ENCODE results near the gene SPA17. TPM values are rescaled to one million over a fixed set of nuclear protein-coding genes. Genes with fewer than 3 reads are reported as not detected.

Gene SPA17
- total and polyA plus RNA-seq, 2 of the 8 experiments (the other 6 are each of a cell fraction or from before 2014, with no cell fraction given) = 3.7 to 5.2 TPM

DNA sequence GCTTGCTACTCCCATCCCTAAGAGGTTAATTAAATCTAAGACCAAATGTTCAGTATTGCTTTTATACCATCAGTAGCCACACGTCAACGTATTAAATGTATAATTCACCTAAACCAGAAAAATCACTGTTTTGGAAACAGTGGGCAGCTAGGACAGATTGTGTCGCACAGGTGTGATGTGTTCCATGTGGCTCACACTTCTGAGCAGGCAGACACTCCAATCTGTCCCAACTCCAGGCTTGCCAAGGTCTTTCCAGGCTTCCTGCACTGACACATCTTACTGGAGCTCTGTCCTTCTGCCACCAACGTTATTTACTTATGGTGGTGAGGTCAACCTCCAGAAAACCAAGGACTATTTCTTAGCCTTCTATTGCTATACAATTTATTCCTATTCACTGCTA lies 11.6 kb upstream of the SPA17 start:
- Histone ChIP-seq H3K36me3 (ENCODE audit: control insufficient read depth in 2 of 4, insufficient read depth in 4 of 4, low read length in 3 of 4) (no peaks in the 10 kb centered on the region), H2BK20ac (ENCODE audit: low read length) (no peak overlapping the region), H2BK5ac (ENCODE audit: low read depth, low read length) (no peak overlapping the region), H3K9ac (replicated peaks in 1 of 4; ENCODE audit: extremely low read depth in 1 of 4, low read depth in 3 of 4, low read length in 3 of 4) (no peak overlapping the region), H4K5ac (ENCODE audit: insufficient read length, low read depth, low read length) (no peak overlapping the region), H2BK15ac (ENCODE audit: low read length) (no peak overlapping the region), H3K4me3 (ENCODE audit: extremely low read depth in 1 of 4, insufficient read depth in 2 of 4, low read depth in 3 of 4, low read length in 4 of 4) (no peak overlapping the region), H3K27me3 (replicated peaks in 1 of 4; ENCODE audit: control insufficient read depth in 3 of 4, extremely low read depth in 1 of 4, insufficient read depth in 3 of 4, low read length in 3 of 4) (no peaks in the 10 kb centered on the region; a peak in 2 of 7 replicates), H4K20me1 (replicated peaks in 1 of 2; ENCODE audit: control insufficient read depth in 1 of 2, insufficient read depth in 2 of 2, low read length in 2 of 2) (no peaks in the 10 kb centered on the region), H4K91ac (replicated peaks; ENCODE audit: insufficient read length, low read length) (no peak overlapping the region), H3K18ac (ENCODE audit: extremely low read depth, low read length) (no peak overlapping the region), H2BK12ac (ENCODE audit: low read depth, low read length) (no peak overlapping the region), H3K14ac (ENCODE audit: insufficient read length) (no peak overlapping the region), H3K79me1 (ENCODE audit: low read depth, low read length) (no peaks in the 10 kb centered on the region; the same call in 1 of the 2 replicates), H3K56ac (replicated peaks; ENCODE audit: insufficient read length, low read depth, low read length) (no peak overlapping the region), H2BK120ac (replicated peaks; ENCODE audit: low read depth, low read length) (no peak overlapping the region), H4K8ac (ENCODE audit: extremely low read depth, insufficient read depth, low read length) (no peak overlapping the region), H3K9me3 (ENCODE audit: insufficient read depth in 2 of 2, low read depth in 1 of 2, low read length in 1 of 2) (no peaks in the 10 kb centered on the region), H2AFZ (ENCODE audit: low read length) (no peak overlapping the region), H2AK5ac (ENCODE audit: low read depth, low read length) (no peak overlapping the region), H3K23me2 (ENCODE audit: low read depth, low read length) (peaks cover 1% of the 10 kb centered on the region; the same call in 1 of the 2 replicates), H3K27ac (ENCODE audit: low read depth, low read length) (no peak overlapping the region), H3K4ac (replicated peaks; ENCODE audit: insufficient read length, low read depth, low read length) (no peak overlapping the region), H3K79me2 (ENCODE audit: control insufficient read depth in 1 of 2, insufficient read depth in 2 of 2, low read length in 2 of 2) (no peaks in the 10 kb centered on the region), H3K4me1 (replicated peaks in 1 of 4; ENCODE audit: control insufficient read depth in 3 of 4, insufficient read depth in 4 of 4, low read length in 3 of 4) (peaks cover 0 to 7% (median 4%) of the 10 kb centered on the region in 4 experiments; a peak in 4 of 7 replicates), H3K4me2 (ENCODE audit: insufficient read depth in 1 of 2, low read depth in 2 of 2, low read length in 2 of 2) (no peak overlapping the region), H3K23ac (ENCODE audit: insufficient read length) (no peak overlapping the region)
- TF ChIP-seq SUZ12 (IDR thresholded peaks at IDR 0.05; ENCODE audit: low read length) (no peak), ASH2L (IDR thresholded peaks at IDR 0.05; ENCODE audit: low read length) (no peak), SAP30 (IDR thresholded peaks at IDR 0.05; ENCODE audit: insufficient read depth, insufficient replicate concordance, low read length) (no peak), NRF1 (IDR thresholded peaks at IDR 0.05; ENCODE audit: low read depth, low read length) (no peak), SIN3A (conservative IDR thresholded peaks at IDR 0.05 in 1 of 2, IDR thresholded peaks at IDR 0.05 in 1 of 2; ENCODE audit: low read depth in 1 of 2, low read length in 2 of 2) (no peak), JUND (IDR thresholded peaks at IDR 0.05; ENCODE audit: low read length) (no peak), TCF12 (IDR thresholded peaks at IDR 0.05; ENCODE audit: low read depth, low read length) (no peak), CHD1 (IDR thresholded peaks at IDR 0.05; ENCODE audit: low read depth, low read length) (no peak), RNF2 (IDR thresholded peaks at IDR 0.05; ENCODE audit: borderline replicate concordance, low read depth, low read length, missing control alignments, poor library complexity, severe bottlenecking) (no peak), BCL11A (IDR thresholded peaks at IDR 0.05; ENCODE audit: low read depth in 2 of 2, low read length in 2 of 2) (no peak), TAF1 (IDR thresholded peaks at IDR 0.05; ENCODE audit: low read depth, low read length) (no peak), ZNF274 (IDR thresholded peaks at IDR 0.05; ENCODE audit: borderline replicate concordance, extremely low read depth, low read length) (no peak)
- WGBS, 2 experiments (ENCODE audit: extremely low coverage in 1 of 2, insufficient coverage in 1 of 2, insufficient read length in 1 of 2, insufficient replicate concordance in 2 of 2, low coverage in 1 of 2, low lambda C conversion rate in 2 of 2, missing lambda C conversion rate in 1 of 2) = 84% methylated on average over 4 of the region's 4 CpGs; no CpG with 5 or more reads in 1 of the 2 experiments
- DNase-seq (ENCODE audit: low read depth in 1 of 2, low spot score in 2 of 2) (no peak), FAIRE-seq (no peak)
- ChIA-PET CTCF (ENCODE audit: partially characterized antibody) (interaction anchor here (0.6 to 6.0 kb wide), 9 partner anchors 9 to 204 kb away, joined by 3 to 42 read pairs (median 9); partner anchors contain the start of genes ESAM and ROBO3), POLR2A (ENCODE audit: partially characterized antibody) (no interaction called here)

Measured in H1 (cell line).